Stimulated activated CD8-positive, alpha-beta memory T cell treated with anti-CD3 and anti-CD28 coated beads, Interleukin-15, amount 100 ng/mL, for 48 hours (primary cell): ENCODE results near the gene SSTR1.
"Not testable (repeated sequence)": the region's sequence is repeated elsewhere in the genome, so short reads cannot be mapped to it uniquely, and the experiment has no call there.

Source experiments
- DNase-seq, 2 donors: peaks; one replicate each; pipeline ENCODE4 v3.0.0-alpha.2; 2020; ENCODE audit warnings: low read depth in 2 of 2

SSTR1 gene, protein sequence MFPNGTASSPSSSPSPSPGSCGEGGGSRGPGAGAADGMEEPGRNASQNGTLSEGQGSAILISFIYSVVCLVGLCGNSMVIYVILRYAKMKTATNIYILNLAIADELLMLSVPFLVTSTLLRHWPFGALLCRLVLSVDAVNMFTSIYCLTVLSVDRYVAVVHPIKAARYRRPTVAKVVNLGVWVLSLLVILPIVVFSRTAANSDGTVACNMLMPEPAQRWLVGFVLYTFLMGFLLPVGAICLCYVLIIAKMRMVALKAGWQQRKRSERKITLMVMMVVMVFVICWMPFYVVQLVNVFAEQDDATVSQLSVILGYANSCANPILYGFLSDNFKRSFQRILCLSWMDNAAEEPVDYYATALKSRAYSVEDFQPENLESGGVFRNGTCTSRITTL

GRCh38 chr14:38207736-38208617 is at the start of gene SSTR1:
TSS of gene SSTR1 (plus strand) at chr14:38207904. CDS start at chr14:38209390, 1,486 bp downstream.
- DNase-seq = no peak

DNA sequence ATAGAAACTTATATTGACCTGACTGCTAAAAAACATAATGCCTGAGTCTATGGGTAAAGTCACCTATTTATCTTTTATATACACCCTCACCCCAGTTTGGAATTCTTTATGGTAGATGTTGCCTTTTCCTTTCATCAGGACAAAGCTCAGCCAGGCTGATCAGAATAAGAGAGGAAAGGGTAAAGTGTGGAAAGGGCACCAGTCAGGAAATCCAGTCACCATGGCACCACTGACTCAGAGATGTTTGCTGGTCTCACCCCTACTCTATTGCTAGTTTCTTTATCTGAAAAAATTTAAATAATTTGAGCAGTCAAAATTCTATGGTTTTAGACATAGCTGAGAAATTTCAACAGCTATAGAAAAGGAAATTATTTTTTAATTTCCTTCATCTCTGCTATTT is 49.2 kb upstream of the SSTR1 start:
- DNase-seq = no peak

GRCh38 chr14:38168416-38168815 is 39.3 kb upstream of the SSTR1 start:
- DNase-seq = no peak

- no peak for DNase-seq
Observed at GRCh38 chr14:38171197-38171596, 36.5 kb upstream of the SSTR1 start.

GRCh38 chr14:38174711-38175110 is 33.0 kb upstream of the SSTR1 start:
- no peak for DNase-seq

DNA sequence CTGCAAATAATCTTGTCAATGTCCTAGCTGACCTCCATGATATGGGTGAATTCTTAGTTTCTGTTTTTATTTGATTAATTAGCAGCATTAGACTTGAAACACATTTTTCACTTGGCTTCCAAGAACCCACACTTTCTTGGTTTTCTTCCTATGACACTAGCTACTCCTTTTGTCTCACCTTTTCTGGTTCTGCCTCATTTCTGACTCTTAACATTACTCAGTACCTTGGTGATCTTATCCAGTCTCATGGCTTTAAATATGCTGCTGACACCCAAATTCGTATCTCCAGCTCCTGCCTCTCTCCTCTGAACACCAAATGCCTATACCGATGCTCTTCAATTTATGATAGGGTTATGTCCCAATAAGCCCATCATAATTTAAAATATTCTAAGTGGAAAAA is 32.0 kb upstream of the SSTR1 start:
- no peak for DNase-seq

GRCh38 chr14:38176379-38176778 is 31.3 kb upstream of the SSTR1 start:
- no peak for DNase-seq

DNA sequence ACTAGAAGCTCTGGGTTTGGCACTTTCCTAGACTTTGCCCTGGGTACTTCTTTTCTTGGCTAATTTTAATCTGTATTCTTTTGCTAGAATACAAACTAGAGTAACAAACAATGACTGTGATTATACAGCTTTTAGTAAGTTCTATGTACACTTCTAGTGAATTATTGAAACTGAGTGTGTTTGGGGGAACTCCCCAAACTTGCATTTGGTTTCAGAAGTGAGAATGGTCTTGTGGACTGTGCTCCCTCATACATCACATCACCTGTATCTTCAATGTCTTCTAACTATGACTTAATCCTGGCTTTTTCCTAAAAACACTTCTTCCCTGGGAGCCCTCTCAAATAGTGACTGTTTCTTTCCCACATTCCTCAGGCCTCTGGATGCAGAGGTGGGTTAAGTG is 23.6 kb upstream of the SSTR1 start:
- no peak for DNase-seq

GRCh38 chr14:38185671-38186070 is 22.0 kb upstream of the SSTR1 start:
- DNase-seq = no peak

- no peak for DNase-seq
Observed at GRCh38 chr14:38186216-38186615, 21.5 kb upstream of the SSTR1 start.

- no peak for DNase-seq
Observed at GRCh38 chr14:38187528-38187927, 20.2 kb upstream of the SSTR1 start.

- no peak for DNase-seq
Observed at GRCh38 chr14:38189930-38190726, 17.6 kb upstream of the SSTR1 start.

DNA sequence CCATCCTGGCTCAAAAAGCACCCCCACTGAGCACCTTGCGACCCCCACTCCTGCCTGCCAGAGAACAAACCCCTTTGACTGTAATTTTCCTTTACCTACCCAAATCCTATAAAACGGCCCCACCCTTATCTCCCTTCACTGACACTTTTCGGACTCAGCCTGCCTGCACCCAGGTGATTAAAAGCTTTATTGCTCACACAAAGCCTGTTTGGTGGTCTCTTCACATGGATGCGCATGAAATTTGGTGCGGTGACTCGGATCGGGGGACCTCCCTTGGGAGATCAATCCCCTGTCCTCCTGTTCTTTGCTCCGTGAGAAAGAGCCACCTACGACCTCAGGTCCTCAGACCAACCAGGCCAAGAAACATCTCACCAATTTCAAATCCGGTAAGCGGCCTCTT is 16.9 kb upstream of the SSTR1 start:
- not testable (repeated sequence) for DNase-seq

DNA sequence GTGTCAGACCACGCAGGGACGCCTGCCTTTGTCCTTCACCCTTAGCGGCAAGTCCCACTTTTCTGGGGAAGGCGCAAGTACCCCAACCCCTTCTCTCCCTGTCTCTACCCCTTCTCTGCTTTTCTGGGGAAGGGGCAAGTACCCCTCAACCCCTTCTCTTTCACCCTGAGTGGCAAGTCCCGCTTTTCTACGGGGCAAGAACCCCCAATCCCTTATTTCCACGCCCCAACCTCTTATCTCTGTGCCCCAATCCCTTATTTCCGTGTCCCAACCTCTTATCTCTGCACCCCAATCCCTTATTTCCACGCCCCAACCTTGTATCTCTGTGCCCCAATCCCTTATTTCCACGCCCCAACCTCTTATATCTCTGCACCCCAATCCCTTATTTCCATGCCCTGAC is 16.2 kb upstream of the SSTR1 start:
- DNase-seq = not testable (repeated sequence)

- no peak for DNase-seq
Observed at GRCh38 chr14:38197001-38197783, 10.5 kb upstream of the SSTR1 start.

GRCh38 chr14:38197784-38198335 is 9.8 kb upstream of the SSTR1 start:
- no peak for DNase-seq

- no peak for DNase-seq
Observed at GRCh38 chr14:38198425-38198824, 9.3 kb upstream of the SSTR1 start.

GRCh38 chr14:38199076-38199475 is 8.6 kb upstream of the SSTR1 start:
- DNase-seq = no peak

DNA sequence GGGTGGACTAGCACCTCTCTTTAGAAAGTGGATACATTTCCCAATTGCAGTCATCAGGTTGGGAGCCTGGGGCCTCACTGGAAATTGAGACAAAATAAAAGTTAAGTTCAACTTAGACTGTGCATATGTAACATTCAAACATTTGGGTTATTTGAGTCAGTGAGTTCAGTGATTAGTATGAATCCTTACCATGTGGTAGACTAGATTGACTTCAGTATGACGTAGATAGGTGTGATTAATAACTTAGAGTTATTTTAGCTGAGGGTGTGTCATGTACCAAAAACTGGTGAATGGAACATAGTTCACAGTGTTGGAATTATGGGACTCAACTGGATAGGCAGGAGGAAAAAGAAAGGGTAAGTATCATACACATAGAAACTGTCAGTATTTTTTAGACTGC is 8.0 kb upstream of the SSTR1 start:
- DNase-seq = no peak

DNA sequence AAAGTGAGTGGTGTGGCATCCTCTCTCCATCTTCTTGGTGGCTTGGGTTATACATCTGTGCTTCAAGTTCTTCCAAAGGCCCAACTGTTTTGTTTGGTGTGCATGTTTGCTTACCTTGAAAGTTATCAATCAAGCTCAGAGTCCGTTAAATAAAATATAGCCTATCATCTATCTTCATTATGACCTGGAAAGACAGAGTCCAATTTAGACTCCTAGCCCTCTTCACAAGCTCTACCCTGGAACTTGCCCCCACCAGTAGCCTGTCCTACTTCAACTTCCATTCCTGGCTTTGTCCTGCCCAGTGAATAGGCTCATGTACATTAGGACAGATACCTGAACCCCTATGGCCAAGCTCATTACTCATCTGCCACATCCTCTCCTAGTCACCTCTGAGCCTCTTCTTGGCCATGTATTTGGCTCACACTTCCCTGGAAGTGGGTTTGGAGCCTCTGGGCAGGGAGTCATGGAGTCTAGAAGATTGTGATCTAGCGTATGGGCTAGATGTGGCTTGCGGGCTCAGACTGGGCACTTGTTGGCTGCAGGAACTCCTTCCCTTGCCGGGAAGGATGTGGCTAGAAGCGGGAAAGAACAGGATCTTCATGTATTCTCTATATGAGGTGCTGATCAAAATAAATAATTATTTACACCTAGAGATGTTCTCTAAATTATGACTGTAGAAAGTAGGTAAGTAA is 6.4 kb upstream of the SSTR1 start:
- DNase-seq = no peak
